Measurements from ENCODE around the gene RAB4B. TPM values are rescaled to one million over a fixed set of nuclear protein-coding genes. Genes with fewer than 3 reads are reported as not detected.
"Not testable (repeated sequence)": the region's sequence is repeated elsewhere in the genome, so short reads cannot be mapped to it uniquely, and the experiment has no call there.

RAB4B gene
- total RNA-seq, 1 experiment from 2014 or later = 28.5 TPM

GRCh38 chr19:40758491-40758890 is 19.6 kb upstream of the RAB4B start:
- Histone ChIP-seq H3K4me1 (replicated peaks) (no peaks in the 10 kb centered on the region), H3K36me3 (peaks cover 83% of the 10 kb centered on the region)
- DNase-seq (ENCODE audit: low read depth in 1 of 2, low spot score in 2 of 2) = no peak

GRCh38 chr19:40759352-40759751 is 18.7 kb upstream of the RAB4B start:
- H3K4me3 ChIP-seq = no peak overlapping the region
- no peaks in the 10 kb centered on the region for H3K9me3 ChIP-seq (replicated peaks)
- no peaks in the 10 kb centered on the region for H3K4me1 ChIP-seq (replicated peaks)
- DNase-seq (ENCODE audit: low read depth in 1 of 2, low spot score in 2 of 2) = no peak
- peaks cover 92% of the 10 kb centered on the region for H3K36me3 ChIP-seq
- H3K27me3 ChIP-seq (replicated peaks) = no peaks in the 10 kb centered on the region
- no peak overlapping the region for H3K27ac ChIP-seq

More at GRCh38 chr19:40758491-40758890, 19.6 kb upstream of the RAB4B start:
- no peak overlapping the region for H3K27ac ChIP-seq
- H3K4me3 ChIP-seq = no peak overlapping the region
- no peaks in the 10 kb centered on the region for H3K27me3 ChIP-seq (replicated peaks)
- no peaks in the 10 kb centered on the region for H3K9me3 ChIP-seq (replicated peaks)

GRCh38 chr19:40762754-40763470 is 15.1 kb upstream of the RAB4B start:
- no peak for DNase-seq (ENCODE audit: low read depth in 1 of 2, low spot score in 2 of 2)
- H3K9me3 ChIP-seq (replicated peaks) = no peaks in the 10 kb centered on the region
- H3K4me3 ChIP-seq = no peak overlapping the region
- H3K36me3 ChIP-seq = peaks cover 83% of the 10 kb centered on the region
- H3K27me3 ChIP-seq (replicated peaks) = no peaks in the 10 kb centered on the region
- H3K4me1 ChIP-seq (replicated peaks) = no peaks in the 10 kb centered on the region
- no peak overlapping the region for H3K27ac ChIP-seq

GRCh38 chr19:40763526-40763925 is 14.5 kb upstream of the RAB4B start:
- Histone ChIP-seq H3K27ac (no peak overlapping the region), H3K27me3 (replicated peaks) (no peaks in the 10 kb centered on the region), H3K36me3 (peaks cover 77% of the 10 kb centered on the region), H3K4me1 (replicated peaks) (no peaks in the 10 kb centered on the region), H3K4me3 (no peak overlapping the region), H3K9me3 (replicated peaks) (no peaks in the 10 kb centered on the region)
- DNase-seq (ENCODE audit: low read depth in 1 of 2, low spot score in 2 of 2) = no peak

- H3K4me1 ChIP-seq (replicated peaks) = no peaks in the 10 kb centered on the region
- no peak overlapping the region for H3K4me3 ChIP-seq
- no peak for DNase-seq (ENCODE audit: low read depth in 1 of 2, low spot score in 2 of 2)
- H3K9me3 ChIP-seq (replicated peaks) = no peaks in the 10 kb centered on the region
- no peaks in the 10 kb centered on the region for H3K27me3 ChIP-seq (replicated peaks)
- H3K36me3 ChIP-seq = peaks cover 73% of the 10 kb centered on the region
- H3K27ac ChIP-seq = no peak overlapping the region
These were observed 14.1 kb upstream of the RAB4B start for GRCh38 chr19:40763963-40764362.

GRCh38 chr19:40766385-40766784 is 11.7 kb upstream of the RAB4B start:
- H3K4me3 ChIP-seq; H3K4me1 ChIP-seq (replicated peaks); H3K27me3 ChIP-seq (replicated peaks); H3K27ac ChIP-seq; DNase-seq (ENCODE audit: low read depth in 1 of 2, low spot score in 2 of 2); H3K9me3 ChIP-seq (replicated peaks): not testable (repeated sequence)
- peaks cover 52% of the 10 kb centered on the region for H3K36me3 ChIP-seq

- no peak for DNase-seq (ENCODE audit: low read depth in 1 of 2, low spot score in 2 of 2)
- H3K4me3 ChIP-seq = no peak overlapping the region
- no peaks in the 10 kb centered on the region for H3K27me3 ChIP-seq (replicated peaks)
- no peak overlapping the region for H3K27ac ChIP-seq
- peaks cover 27% of the 10 kb centered on the region for H3K36me3 ChIP-seq
- H3K4me1 ChIP-seq (replicated peaks) = no peaks in the 10 kb centered on the region
- no peaks in the 10 kb centered on the region for H3K9me3 ChIP-seq (replicated peaks)
These were observed 9.2 kb upstream of the RAB4B start for GRCh38 chr19:40768869-40769268.

- not testable (repeated sequence) for H3K4me1 ChIP-seq (replicated peaks); H3K4me3 ChIP-seq; DNase-seq (ENCODE audit: low read depth in 1 of 2, low spot score in 2 of 2); H3K36me3 ChIP-seq; H3K9me3 ChIP-seq (replicated peaks); H3K27me3 ChIP-seq (replicated peaks); H3K27ac ChIP-seq
These were observed 6.8 kb upstream of the RAB4B start for GRCh38 chr19:40771101-40771862.

- H3K4me3 ChIP-seq = no peak within 1 kb of the TSS
- H3K4me1 ChIP-seq (replicated peaks) = peaks cover 13% of the 10 kb centered on the region
- H3K27ac ChIP-seq = no peak within 1 kb of the TSS
- H3K27me3 ChIP-seq (replicated peaks) = no peaks in the 10 kb centered on the region
- no peaks in the 10 kb centered on the region for H3K9me3 ChIP-seq (replicated peaks)
- no peaks in the 10 kb centered on the region for H3K36me3 ChIP-seq
- DNase-seq (ENCODE audit: low read depth in 1 of 2, low spot score in 2 of 2) = no peak
These were observed 3.0 kb upstream of the RAB4B start, which contains the start of gene MIA for GRCh38 chr19:40774916-40775631. Gene MIA (plus strand): TSS chr19:40775521. CDS start chr19:40775543, 22 bp downstream.

- H3K27me3 ChIP-seq (replicated peaks) = no peaks in the 10 kb centered on the region
- H3K9me3 ChIP-seq (replicated peaks) = no peaks in the 10 kb centered on the region
- DNase-seq (ENCODE audit: low read depth in 1 of 2, low spot score in 2 of 2) = no peak
- peaks cover 13% of the 10 kb centered on the region for H3K4me1 ChIP-seq (replicated peaks)
- no peaks in the 10 kb centered on the region for H3K36me3 ChIP-seq
- no peak overlapping the region for H3K27ac ChIP-seq
- H3K4me3 ChIP-seq = no peak overlapping the region
These were observed 2.4 kb upstream of the RAB4B start for GRCh38 chr19:40775632-40776022.

- Histone ChIP-seq H3K4me3 (no peak overlapping the region), H3K27ac (no peak overlapping the region), H3K27me3 (replicated peaks) (no peaks in the 10 kb centered on the region), H3K9me3 (replicated peaks) (no peaks in the 10 kb centered on the region), H3K36me3 (no peaks in the 10 kb centered on the region), H3K4me1 (replicated peaks) (peaks cover 13% of the 10 kb centered on the region)
- no peak for DNase-seq (ENCODE audit: low read depth in 1 of 2, low spot score in 2 of 2)
These were observed 1.7 kb upstream of the RAB4B start for GRCh38 chr19:40776364-40776763.

GRCh38 chr19:40776932-40777644 is 959 bp upstream of the RAB4B start:
- peak in 1 of 2 experiments; percentile 89 for DNase-seq (ENCODE audit: low read depth in 1 of 2, low spot score in 2 of 2)
- H3K27ac ChIP-seq = peak overlapping the region; percentile 75
- H3K36me3 ChIP-seq = no peaks in the 10 kb centered on the region
- peak overlapping the region; percentile 70 for H3K4me3 ChIP-seq
- H3K4me1 ChIP-seq (replicated peaks) = peaks cover 13% of the 10 kb centered on the region
- no peaks in the 10 kb centered on the region for H3K9me3 ChIP-seq (replicated peaks)
- no peaks in the 10 kb centered on the region for H3K27me3 ChIP-seq (replicated peaks)

- Histone ChIP-seq H3K36me3 (no peaks in the 10 kb centered on the region), H3K27me3 (replicated peaks) (no peaks in the 10 kb centered on the region), H3K4me3 (peak overlapping the region; percentile 70), H3K27ac (peak overlapping the region; percentile 75), H3K4me1 (replicated peaks) (peaks cover 13% of the 10 kb centered on the region), H3K9me3 (replicated peaks) (no peaks in the 10 kb centered on the region)
- DNase-seq (ENCODE audit: low read depth in 1 of 2, low spot score in 2 of 2) = peak in 1 of 2 experiments; percentile 90
These were observed 456 bp upstream of the RAB4B start for GRCh38 chr19:40777645-40777936.

All from SJSA1 (cell line).